Measurements from ENCODE around the gene SLC25A22.
A peak's percentile ranks its signal among the peaks of the same experiment; 100 is the strongest.

SLC25A22 gene

DNA sequence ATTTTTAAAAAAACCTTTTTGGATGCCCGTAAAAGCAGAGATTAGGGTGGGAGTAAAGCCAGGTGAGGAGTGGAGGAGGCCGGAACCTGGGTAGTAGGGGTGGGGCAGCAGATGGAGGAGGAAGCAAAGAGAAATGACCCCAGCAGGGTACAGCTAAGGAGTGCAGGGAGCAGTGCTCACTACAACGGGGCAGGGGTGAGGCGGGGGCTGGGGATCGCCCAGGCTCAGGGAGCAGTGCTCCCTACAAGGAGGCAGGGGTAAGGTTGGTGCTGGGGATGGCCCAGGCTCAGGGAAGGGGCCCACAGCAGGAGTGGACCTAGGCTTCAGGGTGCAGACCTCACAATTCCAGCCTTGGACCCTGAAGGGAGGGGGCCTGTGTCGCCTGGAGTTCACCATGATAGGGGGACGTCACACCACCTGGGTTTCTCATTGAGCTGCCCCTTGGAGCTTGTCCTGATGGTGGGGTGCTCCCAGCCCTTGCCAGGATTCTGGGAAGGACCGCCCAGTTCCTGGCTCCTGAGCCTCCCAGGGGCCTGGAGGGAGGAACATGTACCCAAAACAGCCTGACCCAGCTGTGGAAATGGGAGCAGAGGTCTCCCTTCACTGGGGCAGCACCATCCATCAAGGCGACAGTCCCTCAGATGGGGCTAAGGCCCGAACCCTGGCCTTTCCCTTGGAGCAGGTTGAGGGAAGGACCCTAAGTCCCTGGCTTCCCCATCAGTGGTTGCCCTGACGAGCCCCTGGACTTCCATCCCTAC, 17.8 kb upstream of the SLC25A22 start:
- TF ChIP-seq, protein P1, sequence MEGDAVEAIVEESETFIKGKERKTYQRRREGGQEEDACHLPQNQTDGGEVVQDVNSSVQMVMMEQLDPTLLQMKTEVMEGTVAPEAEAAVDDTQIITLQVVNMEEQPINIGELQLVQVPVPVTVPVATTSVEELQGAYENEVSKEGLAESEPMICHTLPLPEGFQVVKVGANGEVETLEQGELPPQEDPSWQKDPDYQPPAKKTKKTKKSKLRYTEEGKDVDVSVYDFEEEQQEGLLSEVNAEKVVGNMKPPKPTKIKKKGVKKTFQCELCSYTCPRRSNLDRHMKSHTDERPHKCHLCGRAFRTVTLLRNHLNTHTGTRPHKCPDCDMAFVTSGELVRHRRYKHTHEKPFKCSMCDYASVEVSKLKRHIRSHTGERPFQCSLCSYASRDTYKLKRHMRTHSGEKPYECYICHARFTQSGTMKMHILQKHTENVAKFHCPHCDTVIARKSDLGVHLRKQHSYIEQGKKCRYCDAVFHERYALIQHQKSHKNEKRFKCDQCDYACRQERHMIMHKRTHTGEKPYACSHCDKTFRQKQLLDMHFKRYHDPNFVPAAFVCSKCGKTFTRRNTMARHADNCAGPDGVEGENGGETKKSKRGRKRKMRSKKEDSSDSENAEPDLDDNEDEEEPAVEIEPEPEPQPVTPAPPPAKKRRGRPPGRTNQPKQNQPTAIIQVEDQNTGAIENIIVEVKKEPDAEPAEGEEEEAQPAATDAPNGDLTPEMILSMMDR (IDR thresholded peaks at IDR 0.05; ENCODE audit: low read length, missing control alignments) = no peak
- DNase-seq (ENCODE audit: low read depth) = no peak
- no peak overlapping the region for H3K4me3 ChIP-seq (replicated peaks; ENCODE audit: low read depth, low read length)

DNA sequence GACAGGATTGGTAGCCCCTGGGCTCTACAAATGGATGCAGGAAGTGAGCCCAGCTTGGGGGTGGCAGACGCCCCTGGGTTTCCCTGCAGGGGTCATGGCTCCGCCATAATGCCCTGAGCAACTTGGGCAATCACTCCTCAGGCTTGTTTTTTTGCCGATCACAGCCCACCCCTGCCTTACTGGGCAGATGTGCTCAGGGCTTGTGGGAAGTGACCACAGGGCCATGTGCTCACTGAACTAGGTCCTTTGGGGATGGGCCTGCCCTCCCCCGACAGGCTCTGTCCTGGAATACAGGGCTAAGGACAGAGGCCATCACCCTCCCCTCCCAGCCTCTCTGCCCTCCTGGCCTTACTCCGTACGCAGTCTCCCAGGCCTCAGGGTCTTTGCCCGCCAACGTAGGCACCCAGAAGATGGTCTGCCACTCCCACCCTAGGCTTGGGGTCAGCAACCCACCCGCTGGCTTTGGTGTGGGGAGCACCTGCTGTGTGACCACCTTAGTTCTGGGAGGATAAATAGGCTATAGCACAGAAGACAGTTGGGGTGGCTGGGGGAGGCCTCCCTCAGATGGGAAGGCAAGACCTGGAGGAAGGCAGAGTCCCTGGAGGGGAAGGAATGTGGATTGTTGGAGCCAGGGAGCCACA, 15.5 kb upstream of the SLC25A22 start:
- TF ChIP-seq, protein P1 (IDR thresholded peaks at IDR 0.05; ENCODE audit: low read length, missing control alignments) = no peak
- no peak for DNase-seq (ENCODE audit: low read depth)
- H3K4me3 ChIP-seq (replicated peaks; ENCODE audit: low read depth, low read length) = no peak overlapping the region

DNA sequence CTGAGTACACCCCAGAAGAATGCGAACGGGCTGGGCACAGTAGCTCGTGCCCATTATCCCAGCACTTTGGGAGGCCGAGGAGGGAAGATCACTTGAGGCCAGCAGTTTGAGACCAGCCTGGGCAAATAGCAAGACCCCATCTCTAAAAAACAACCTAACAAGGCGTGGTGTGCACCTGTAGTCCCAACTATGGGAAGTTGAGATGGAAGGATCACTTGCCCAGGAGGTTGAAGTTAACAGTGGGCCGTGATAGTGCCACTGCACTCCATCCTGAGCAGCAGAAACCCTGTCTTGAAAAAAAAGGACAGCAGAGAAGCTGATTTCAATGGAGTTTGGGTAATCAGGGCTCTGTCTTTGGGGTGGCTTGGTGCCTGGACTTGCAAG, 15.0 kb upstream of the SLC25A22 start:
- TF ChIP-seq, protein P1 (IDR thresholded peaks at IDR 0.05; ENCODE audit: low read length, missing control alignments) = no peak
- no peak overlapping the region for H3K4me3 ChIP-seq (replicated peaks; ENCODE audit: low read depth, low read length)

DNA sequence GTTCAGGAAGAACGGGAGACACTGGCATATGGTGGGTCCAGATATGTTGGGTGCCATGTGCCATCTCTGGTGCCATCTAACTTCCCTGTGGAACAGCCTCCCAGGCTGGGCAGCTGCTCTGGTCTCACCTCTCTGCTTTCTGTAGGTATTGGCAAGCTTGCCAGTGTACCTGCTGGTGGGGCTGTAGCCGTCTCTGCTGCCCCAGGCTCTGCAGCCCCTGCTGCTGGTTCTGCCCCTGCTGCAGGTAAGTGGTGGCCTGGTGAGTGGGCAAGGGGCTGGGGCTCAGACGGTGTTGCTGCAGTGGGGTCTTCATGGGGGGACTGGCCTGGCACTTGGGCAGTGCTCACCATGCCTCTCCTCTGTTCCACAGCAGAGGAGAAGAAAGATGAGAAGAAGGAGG, 14.3 kb upstream of the SLC25A22 start:
- DNase-seq (ENCODE audit: low read depth) = no peak
- TF ChIP-seq, protein P1 (IDR thresholded peaks at IDR 0.05; ENCODE audit: low read length, missing control alignments) = no peak
- H3K4me3 ChIP-seq (replicated peaks; ENCODE audit: low read depth, low read length) = no peak overlapping the region

More for the DNA sequence above, 15.0 kb upstream of the SLC25A22 start:
- DNase-seq (ENCODE audit: low read depth) = no peak

DNA sequence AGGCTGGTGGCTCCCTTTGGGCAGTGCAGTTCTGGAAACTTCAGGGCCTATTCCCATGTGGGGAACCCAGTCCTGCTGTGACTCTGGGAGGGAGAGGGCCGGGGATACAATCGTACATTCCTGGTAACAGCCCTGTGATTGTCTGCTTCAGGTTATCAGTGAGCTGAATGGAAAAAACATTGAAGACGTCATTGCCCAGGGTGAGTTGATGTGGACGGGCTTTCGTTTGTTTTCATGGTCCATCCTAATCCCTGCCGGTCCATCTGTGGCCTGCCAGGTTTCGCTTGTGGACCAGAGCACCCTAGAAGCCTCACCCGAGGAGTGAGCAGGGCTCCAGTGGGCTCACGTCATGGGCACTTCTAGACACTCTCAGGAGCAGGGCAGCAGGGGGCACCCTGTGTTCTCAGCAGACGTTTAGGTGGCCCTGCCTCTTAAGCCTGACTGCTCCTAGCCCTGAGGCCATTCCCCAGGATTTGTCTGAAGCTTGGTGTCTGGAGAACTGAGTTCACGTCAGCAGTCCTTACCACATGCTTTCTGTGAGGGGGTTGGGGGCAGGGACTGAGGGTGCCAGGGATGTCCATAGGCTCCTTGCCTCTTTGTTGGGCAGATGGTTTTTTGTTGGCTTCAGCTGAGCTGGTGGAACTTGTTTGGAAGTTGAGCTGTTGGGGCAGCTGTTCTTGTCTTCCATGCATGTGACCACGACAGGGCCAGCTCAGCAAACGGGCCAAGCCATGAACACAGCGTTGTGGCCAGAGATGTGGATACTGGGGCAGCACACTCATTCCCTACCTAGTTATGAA, 13.6 kb upstream of the SLC25A22 start:
- DNase-seq (ENCODE audit: low read depth) = peak; percentile 37
- TF ChIP-seq, protein P1 (IDR thresholded peaks at IDR 0.05; ENCODE audit: low read length, missing control alignments) = no peak
- H3K4me3 ChIP-seq (replicated peaks; ENCODE audit: low read depth, low read length) = peak overlapping the region; percentile 90

DNA sequence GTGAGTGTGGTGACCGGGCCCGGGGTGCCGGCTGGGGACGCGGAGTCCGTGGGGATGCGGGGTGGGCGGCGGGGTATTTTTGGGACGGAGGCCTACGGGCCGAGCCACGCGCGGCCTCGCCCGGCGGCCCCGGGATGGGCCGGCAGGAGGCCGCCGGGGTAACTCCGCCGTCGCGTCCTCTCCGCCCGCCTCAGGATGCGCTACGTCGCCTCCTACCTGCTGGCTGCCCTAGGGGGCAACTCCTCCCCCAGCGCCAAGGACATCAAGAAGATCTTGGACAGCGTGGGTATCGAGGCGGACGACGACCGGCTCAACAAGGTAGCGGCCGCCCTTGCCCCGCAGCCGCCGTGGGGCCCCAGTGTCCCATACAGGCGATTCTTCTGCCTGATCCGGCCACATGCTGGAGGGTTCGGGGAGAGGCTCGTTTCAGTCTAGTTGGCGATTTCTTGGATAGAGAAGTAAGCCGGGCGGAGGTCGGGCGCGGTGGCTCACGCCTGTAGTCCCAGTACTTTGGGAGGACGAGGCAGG, 12.0 kb upstream of the SLC25A22 start:
- H3K4me3 ChIP-seq (replicated peaks; ENCODE audit: low read depth, low read length) = peak overlapping the region; percentile 90
- no peak for DNase-seq (ENCODE audit: low read depth)
- TF ChIP-seq, protein P1 (IDR thresholded peaks at IDR 0.05; ENCODE audit: low read length, missing control alignments) = no peak

Data from fibroblast of pulmonary artery (primary cell).